Measurements from ENCODE around the gene PANX2. TPM values are rescaled to one million over a fixed set of nuclear protein-coding genes. Genes with fewer than 3 reads are reported as not detected.
A peak's percentile ranks its signal among the peaks of the same experiment; 100 is the strongest.
"Not testable (repeated sequence)": the region's sequence is repeated elsewhere in the genome, so short reads cannot be mapped to it uniquely, and the experiment has no call there.

PANX2 gene
- total RNA-seq, 1 donor from 2014 or later, result 0.43 TPM

DNA sequence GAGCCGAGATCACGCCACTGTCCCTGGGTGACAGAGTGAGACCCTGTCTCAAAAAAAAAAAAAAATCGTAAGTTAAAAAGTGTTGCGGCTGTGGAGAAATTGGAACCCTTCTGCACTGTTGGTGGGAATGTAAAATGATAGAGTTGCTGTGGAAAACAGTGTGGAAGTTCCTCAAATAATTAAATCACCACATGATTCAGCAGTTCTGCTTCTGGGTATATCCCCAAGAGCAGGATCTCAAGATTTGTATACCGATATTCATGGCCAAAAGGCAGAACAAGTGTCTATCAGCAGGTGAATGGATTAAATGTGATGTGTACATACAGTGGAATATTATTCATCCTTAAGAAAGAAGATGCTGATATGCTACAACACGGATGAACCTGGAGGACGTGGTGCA lies 34.0 kb downstream of the PANX2 start:
- ATAC-seq (no peak), DNase-seq (ENCODE audit: missing footprints) (no peak)
- intact Hi-C loops (cut with DNase I), result no loop called here

DNA sequence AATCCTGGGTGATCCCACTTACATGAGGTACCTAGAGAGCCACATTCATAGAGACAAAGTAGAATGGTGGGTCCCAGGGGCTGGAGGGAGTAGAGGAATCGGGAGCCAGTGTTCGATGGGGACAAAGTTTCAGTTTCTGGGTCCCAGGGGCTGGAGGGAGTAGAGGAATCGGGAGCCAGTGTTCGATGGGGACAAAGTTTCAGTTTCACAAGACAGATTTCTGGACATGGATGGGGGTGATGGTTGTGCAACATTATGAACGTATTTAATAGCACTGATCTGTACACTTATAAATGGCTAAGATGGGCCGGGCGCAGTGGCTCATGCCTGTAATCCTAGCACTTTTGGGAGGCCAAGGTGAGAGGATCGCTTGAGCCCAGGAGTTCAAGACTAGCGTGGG lies 34.5 kb downstream of the PANX2 start:
- DNase-seq (ENCODE audit: missing footprints); intact Hi-C loops (cut with DNase I); ATAC-seq: not testable (repeated sequence)

DNA sequence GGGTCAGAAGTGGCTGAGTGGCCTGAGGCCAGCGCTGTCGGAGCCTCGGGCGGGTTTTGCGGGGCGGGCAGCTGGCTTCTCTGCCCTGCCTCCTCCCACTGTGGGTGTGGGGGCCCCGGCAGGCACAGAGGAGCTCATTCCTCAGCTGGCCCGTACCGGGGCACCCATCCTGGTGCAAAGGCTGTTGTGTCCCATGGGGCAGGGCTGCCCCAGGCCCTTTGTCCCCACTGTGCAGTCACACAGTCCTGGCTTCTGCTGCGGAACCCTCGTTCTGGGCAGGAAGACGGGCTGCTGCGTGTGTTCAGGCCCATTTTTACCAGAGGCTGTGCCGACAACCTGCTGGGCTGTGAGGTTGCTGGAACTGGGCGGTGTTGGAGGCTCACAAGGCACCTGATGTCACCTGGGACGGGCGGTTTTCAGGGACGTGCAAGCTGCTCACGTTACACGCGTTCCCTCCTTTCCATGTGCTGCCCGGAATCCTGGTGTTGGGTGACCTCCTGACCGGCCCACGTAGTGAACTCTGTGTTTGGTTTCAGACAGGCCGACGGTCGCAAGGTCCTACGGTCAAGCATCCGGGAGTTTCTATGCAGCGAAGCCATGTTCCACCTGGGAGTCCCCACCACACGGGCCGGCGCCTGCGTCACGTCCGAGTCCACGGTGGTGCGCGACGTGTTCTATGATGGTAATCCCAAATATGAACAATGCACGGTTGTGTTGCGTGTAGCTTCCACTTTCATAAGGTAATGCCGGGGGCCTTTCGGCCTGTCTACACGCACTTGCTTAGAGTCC lies 35.4 kb downstream of the PANX2 start:
- ATAC-seq, result no peak
- intact Hi-C loops (cut with DNase I), result no loop called here
- no peak for DNase-seq (ENCODE audit: missing footprints)

DNA sequence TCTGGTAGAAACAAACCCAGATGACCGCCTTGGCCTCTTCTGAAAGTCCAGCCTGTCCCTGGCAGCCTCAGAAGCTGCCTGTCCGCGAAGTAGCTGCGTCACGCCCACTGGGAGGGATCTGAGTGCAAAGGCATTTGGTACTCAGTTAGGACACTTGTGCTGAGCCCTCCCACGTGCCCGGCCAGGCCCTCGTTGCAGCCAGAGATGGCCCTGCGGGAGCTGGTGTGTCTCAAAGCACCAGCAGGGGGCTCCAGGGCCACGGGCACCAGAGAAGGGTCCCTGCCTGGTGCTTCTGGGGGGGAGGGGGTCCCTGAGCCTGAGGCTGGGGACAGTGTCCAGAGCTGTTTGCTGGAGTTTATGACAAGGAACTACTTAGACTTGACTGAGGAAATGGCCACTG lies 36.1 kb downstream of the PANX2 start:
- ATAC-seq (peak; percentile 80), DNase-seq (ENCODE audit: missing footprints) (peak; percentile 90)
- intact Hi-C loops (cut with DNase I), result no loop called here

DNA sequence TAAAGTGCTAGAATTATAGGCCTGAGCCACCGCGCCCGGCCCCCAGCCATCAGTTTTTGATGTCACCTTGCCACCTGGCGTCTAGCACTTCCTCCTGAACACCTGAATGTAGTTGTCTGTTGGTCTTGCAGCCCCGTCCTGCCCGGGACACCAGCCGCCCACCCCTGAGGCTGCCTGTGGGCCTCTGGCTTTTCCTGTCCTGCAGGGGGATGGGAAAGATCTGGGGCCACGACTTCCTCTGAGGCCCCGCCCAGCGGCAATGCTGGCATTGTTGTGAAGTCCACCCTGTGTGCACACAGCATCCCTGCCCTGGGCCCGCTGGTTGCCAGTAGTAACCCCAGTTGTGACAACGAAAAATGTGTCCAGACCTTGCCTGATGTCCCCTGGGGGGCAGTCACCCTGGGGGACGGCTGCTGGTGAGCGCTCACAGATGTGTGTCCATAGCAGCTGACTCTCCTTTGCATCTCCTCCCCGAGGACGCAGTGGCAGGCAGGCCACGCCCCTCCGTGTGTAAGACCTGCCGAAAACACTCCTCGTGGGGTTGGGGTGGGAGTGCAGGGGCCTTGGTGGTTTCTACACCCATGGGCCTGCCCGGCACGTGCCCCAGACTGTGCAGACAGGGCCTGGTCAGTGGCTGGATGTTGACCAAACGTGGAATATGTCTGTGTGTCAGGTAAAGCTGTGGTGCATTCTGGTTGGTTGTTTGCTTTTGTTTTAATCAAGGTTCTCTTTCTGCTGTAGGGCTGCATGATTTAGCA lies 37.0 kb downstream of the PANX2 start:
- DNase-seq (ENCODE audit: missing footprints) (no peak), ATAC-seq (no peak)
- intact Hi-C loops (cut with DNase I), result no loop called here

DNA sequence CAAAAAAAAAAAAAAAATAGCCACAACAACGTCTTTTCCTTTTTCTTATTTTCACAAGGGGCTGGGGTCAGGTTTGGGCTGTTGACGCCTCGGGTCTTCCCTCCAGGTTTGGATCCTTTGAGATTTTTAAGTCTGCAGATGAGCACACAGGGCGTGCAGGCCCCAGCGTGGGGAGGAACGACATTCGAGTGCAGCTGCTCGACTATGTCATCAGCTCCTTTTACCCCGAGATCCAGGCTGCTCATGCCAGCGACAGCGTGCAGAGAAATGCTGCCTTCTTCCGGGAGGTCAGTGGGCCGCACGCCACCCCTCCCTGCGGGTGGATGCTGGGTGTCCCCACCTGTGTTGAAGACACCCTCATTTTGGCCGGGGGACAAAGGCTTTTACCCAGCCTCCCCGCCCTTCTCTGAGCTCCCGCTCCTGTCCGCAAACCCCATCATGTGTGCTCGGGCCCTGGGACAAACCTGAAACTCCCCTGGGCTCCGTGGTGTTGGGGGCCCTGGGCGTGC lies 38.0 kb downstream of the PANX2 start:
- ATAC-seq, result no peak
- no peak for DNase-seq (ENCODE audit: missing footprints)
- intact Hi-C loops (cut with DNase I), result no loop called here

DNA sequence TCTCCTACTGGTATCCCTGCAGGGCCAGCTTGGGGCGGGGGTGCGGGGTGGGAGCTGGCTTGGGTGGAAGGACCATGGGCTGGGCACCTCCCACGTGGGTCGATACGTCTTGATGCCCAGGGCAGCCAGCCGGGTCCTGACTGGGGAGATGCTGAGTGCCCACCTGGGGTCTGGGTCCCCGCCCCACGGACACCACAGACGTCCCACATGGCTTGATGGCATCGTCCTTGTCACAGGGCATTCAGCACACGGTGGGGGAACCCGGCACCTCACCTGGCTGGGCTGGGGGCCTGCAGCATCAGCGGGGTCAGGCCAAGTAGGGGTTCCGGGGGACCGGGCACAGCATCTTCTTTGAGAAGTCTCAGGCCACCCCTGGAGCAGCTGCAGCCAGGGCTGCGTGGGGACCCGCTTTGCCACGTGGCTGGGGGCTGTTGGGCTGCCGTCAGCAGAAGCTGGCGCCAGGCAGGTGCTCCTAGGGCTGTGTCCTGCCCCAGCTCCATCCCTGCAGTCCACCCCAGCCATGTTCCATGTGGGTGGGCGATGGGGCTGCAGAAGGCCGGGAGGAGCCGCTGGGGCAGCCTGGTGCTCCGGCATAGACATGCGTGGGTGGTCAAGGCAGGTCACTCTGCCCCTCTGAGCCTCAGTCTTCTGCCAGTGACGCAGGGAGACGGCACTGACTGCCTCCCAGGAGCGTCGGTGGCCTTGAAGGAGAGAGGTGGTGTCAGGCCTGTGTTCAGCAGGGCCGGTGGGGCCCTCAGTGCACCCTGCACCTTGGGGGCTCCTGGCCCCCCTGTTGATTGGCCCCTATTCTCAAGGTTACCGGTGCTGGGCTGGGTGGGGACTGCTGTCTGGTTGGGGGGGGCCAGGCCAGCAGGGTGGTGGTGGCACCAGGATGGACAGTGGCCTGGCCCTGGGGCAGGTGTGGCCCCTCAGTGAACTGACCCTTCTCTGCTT lies 38.7 kb downstream of the PANX2 start:
- DNase-seq (ENCODE audit: missing footprints), result no peak

DNA sequence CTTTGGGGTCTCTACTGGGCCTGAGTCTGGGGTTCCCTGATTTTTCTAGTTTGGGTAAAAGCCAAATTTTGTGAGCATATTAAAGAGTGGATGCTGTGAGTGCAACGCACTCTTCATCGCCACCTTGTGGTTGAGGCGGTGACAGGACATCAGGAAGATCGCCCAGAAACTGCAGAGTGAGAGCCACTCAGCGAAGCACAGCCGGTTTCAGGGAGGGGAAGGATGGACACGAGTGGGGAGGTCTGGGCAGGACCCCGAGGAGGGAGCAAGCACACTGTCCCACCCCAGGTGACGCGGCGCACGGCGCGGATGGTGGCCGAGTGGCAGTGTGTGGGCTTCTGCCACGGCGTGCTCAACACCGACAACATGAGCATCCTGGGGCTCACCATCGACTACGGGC lies 39.4 kb downstream of the PANX2 start:
- intact Hi-C loops (cut with DNase I), result loop anchor here (2.0 kb wide), 1 partner anchor 61 kb away; no protein-coding TSS in a partner anchor
- no peak for DNase-seq (ENCODE audit: missing footprints)
- ATAC-seq, result peak; percentile 32

More for the DNA sequence above, 38.7 kb downstream of the PANX2 start:
- intact Hi-C loops (cut with DNase I), result no loop called here
- ATAC-seq, result peak; percentile 5

DNA sequence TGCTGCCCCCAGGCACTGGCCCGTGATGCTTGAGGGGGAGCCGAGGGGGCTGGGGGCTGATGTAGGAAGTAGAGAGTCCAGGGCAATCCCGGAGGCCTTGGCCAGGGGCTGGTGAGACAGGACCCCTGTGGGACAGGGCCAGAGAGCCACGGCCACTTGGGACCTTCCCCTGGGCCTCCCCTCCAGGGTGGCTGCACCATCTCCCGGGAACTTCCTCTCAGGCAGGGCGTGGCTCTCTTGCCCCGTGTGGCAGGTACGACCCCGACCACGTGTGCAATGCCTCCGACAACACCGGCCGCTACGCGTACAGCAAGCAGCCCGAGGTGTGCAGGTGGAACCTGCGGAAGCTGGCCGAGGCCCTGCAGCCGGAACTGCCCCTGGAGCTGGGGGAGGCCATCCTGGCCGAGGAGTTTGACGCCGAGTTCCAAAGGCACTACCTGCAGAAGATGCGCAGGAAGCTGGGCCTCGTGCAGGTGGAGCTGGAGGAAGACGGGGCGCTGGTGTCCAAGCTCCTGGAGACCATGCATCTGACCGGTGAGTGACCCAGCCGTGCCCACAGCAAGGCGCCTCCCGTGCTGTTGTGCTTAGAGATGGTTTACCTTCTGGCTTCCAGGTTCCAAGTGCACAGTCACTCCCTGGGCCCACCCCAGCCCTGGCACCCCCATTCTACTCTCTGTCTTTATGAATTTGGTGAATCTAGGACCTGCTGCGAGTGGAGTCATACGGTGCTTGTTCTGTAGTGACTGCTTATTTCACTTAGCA lies 40.0 kb downstream of the PANX2 start:
- DNase-seq (ENCODE audit: missing footprints), result peak; percentile 35
- intact Hi-C loops (cut with DNase I), result loop anchor here (2.0 kb wide), 1 partner anchor 62 kb away; no protein-coding TSS in a partner anchor
- no peak for ATAC-seq

DNA sequence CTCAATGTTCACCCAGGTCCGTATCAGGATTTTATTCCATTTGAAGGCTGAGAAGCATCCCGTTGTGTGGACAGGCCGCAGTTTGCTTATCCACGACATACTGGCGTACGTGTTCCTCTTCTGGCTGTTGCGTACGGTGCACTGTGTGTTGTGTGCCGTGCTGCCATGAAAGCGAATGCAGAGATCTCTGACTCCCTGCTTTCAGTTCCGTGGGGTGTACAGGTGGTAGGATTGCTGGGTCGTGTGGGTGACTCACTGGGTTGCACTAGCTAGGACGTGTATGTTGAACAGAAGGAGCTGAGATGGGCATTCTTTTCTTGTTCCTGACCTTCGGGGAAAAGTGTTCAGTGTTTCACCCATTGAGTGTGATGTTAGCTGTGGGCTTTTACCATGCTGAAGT lies 40.6 kb downstream of the PANX2 start:
- ATAC-seq, result no peak
- intact Hi-C loops (cut with DNase I), result loop anchor here (2.0 kb wide), 1 partner anchor 62 kb away; no protein-coding TSS in a partner anchor
- DNase-seq (ENCODE audit: missing footprints), result no peak

DNA sequence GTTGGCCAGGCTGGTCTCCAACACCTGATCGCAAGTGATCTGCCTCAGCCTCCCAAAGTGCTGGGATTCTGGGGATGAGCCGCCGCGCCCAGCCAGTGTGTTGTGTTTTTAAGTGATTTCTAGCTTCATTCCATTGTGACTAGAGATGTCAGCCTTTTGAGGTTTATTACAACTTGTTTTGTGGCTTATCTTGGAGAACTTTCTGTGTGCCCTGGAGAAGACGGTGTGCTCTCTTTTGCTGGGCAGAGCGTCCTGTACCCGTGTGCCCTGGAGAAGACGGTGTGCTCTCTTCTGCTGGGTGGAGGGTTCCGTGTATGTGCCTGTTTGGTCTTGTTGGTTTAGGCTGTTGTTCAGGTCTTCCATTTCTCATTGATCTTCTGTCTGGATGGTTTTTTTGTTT lies 42.7 kb downstream of the PANX2 start:
- ATAC-seq, result no peak
- intact Hi-C loops (cut with DNase I), result no loop called here

DNA sequence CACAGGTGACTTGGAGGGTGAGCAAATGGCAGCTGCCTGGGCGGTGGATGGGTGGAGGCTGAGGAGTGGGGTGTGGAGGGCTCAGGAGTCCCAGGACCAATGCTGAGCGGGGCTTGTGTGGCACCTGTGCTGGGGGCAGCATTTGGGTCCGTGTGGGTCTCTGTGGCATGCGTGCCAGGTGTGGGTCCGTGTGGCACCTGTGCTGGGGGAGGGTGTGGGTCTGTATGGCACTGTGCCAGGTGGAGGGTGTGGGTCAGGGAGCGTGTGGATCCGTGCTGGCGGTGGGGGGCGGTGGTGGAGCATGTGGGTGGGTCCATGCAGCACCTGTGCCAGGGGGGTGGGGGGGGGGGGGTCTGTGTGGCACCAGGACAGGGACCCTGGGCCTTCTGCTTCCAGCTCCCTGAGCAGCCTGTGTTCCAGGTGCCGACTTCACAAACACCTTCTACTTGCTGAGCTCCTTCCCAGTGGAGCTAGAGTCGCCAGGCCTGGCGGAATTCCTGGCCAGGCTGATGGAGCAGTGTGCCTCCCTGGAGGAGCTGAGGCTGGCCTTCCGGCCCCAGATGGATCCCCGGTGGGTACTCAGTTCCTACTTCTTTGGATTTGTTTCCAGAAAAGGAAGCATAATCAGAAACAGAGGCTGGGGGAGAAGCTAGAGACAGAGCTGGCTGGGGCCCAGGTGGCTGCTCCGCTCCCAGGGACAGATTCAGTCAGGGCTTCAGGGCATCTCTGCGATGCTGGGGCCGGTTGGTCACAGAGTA lies 44.9 kb downstream of the PANX2 start:
- intact Hi-C loops (cut with DNase I), result no loop called here
- DNase-seq (ENCODE audit: missing footprints) (peak; percentile 37), ATAC-seq (no peak)

More for the DNA sequence above, 42.7 kb downstream of the PANX2 start:
- DNase-seq (ENCODE audit: missing footprints), result no peak

DNA sequence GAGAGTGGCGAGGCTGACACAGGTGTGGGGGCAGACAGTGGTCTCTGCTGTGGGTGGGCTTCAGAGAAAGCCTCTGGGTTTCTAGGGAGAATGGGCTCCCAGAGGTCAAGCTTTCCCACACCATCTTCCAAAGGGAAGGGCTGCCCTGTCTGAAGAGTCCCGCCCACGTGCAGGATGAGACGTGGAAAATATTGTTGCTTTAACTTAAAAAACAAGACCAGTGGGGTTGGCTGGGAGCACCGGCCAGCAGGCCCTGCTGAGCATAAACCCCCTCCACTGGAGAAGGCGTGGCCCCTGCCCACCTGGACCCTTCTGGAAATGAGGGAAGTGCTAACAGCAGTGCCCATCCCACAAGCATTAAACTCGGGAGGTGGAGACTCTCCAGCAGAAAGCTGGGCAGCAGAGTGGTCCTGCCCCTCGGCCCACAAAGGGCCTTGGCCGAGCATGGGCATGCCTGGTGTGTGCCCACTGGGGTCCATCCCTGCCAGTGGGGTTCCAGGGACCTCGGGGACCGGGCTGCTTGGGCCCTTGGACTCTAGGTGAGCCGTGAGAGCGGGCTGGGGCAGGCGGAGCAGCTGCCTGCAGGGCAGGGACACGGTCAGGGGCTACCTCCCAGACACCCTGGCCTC lies 45.6 kb downstream of the PANX2 start:
- ATAC-seq (no peak), DNase-seq (ENCODE audit: missing footprints) (peak; percentile 39)
- intact Hi-C loops (cut with DNase I), result no loop called here

DNA sequence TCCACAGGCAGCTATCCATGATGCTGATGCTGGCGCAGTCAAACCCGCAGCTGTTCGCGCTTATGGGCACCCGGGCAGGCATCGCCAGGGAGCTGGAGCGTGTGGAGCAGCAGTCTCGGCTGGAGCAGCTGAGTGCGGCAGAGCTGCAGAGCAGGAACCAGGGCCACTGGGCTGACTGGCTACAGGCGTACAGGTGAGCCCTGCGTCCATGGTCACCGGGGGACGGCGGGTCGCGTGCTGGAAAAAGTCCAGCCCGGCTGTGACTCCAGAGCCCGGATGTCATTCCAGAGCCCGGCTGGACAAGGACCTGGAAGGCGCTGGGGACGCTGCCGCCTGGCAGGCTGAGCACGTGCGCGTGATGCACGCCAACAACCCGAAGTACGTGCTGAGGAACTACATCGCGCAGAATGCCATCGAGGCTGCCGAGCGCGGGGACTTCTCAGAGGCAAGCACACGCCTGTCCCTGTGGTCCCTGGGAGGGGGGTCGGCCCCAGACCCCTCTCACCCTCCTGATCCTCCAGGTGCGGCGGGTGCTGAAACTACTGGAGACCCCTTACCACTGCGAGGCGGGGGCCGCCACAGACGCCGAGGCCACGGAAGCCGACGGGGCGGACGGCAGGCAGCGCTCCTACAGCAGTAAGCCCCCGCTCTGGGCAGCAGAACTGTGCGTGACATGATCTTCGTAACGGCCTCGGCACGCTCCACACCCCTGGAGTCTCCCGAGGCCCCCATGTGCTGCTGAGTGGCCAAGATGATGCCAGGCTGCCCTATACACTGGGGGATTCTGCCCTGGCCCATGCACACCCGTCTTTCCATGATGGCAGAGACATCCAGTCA lies 46.4 kb downstream of the PANX2 start:
- no peak for ATAC-seq
- intact Hi-C loops (cut with DNase I), result no loop called here
- DNase-seq (ENCODE audit: missing footprints), result peak; percentile 57

DNA sequence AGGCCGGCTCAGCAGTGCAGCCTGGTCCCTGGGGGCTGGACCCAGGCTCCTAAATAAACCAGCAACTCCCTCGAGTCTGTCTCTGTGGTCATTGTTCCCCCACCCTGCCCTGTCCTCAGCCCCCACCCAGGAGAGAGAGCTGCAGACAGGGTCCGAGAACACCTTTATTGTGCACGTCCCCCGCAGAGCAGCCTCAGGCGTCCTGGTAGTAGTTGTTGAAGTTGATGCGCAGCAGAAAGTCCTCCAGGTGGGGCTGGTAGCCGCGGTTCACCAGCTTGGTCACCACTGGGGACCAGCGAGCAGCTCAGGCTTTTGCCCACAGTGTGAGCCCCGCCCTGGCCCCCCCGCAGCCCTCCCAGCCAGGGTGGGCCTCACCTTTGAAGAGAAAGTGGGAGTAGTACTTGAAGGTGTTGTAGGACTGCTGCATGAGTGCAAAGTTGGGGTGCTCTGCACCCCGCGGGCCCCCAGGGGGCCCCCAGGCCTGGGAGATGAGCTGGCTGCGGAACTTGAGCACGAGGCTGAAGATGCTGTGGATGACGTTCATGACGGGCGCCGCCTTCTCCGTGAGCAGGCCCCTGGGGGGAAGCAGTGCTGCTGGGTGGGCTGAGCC lies 47.1 kb downstream of the PANX2 start:
- ATAC-seq (no peak), DNase-seq (ENCODE audit: missing footprints) (peak; percentile 57)
- intact Hi-C loops (cut with DNase I), result no loop called here

All from Right ventricle myocardium inferior (tissue), 1 donor.